ENCODE results near the gene TRIL.

TRIL gene

GRCh38 chr7:28999895-29000716 lies 42.0 kb upstream of the TRIL start:
- TF ChIP-seq CTCF (IDR thresholded peaks at IDR 0.05; ENCODE audit: low read depth, low read length) = no peak
- H3K4me3 ChIP-seq (ENCODE audit: low read depth, low read length) = no peak overlapping the region

GRCh38 chr7:28999427-28999826 lies 41.3 kb upstream of the TRIL start:
- no peak for TF ChIP-seq CTCF (IDR thresholded peaks at IDR 0.05; ENCODE audit: low read depth, low read length)
- no peak overlapping the region for H3K4me3 ChIP-seq (ENCODE audit: low read depth, low read length)

GRCh38 chr7:28998105-28998504 lies 40.0 kb upstream of the TRIL start:
- TF ChIP-seq CTCF (IDR thresholded peaks at IDR 0.05; ENCODE audit: low read depth, low read length) = no peak

GRCh38 chr7:28996836-28997235 lies 38.7 kb upstream of the TRIL start:
- TF ChIP-seq CTCF (IDR thresholded peaks at IDR 0.05; ENCODE audit: low read depth, low read length) = no peak
- H3K4me3 ChIP-seq (ENCODE audit: low read depth, low read length) = no peak overlapping the region

More at GRCh38 chr7:28998105-28998504, 40.0 kb upstream of the TRIL start:
- H3K4me3 ChIP-seq (ENCODE audit: low read depth, low read length) = no peak overlapping the region

- no peak for TF ChIP-seq CTCF (IDR thresholded peaks at IDR 0.05; ENCODE audit: low read depth, low read length)
- H3K4me3 ChIP-seq (ENCODE audit: low read depth, low read length) = no peak overlapping the region
These were observed 35.2 kb upstream of the TRIL start for GRCh38 chr7:28993371-28993770.

- TF ChIP-seq CTCF (IDR thresholded peaks at IDR 0.05; ENCODE audit: low read depth, low read length) = no peak
These were observed 34.7 kb upstream of the TRIL start for GRCh38 chr7:28992798-28993197.

GRCh38 chr7:28990200-28990960 lies 32.2 kb upstream of the TRIL start:
- TF ChIP-seq CTCF (IDR thresholded peaks at IDR 0.05; ENCODE audit: low read depth, low read length) = no peak
- H3K4me3 ChIP-seq (ENCODE audit: low read depth, low read length) = no peak overlapping the region

More at GRCh38 chr7:28992798-28993197, 34.7 kb upstream of the TRIL start:
- no peak overlapping the region for H3K4me3 ChIP-seq (ENCODE audit: low read depth, low read length)

Data from WI38 (cell line).